ENCODE results near the gene ARPC1A.
A peak's percentile ranks its signal among the peaks of the same experiment; 100 is the strongest.

ARPC1A gene

GRCh38 chr7:99390941-99391602, 65.4 kb downstream of the ARPC1A start:
- no peak for DNase-seq (ENCODE audit: low spot score)

- no peak for DNase-seq (ENCODE audit: low spot score)
Measured at GRCh38 chr7:99392046-99392445, 66.3 kb downstream of the ARPC1A start.

- DNase-seq (ENCODE audit: low spot score) = peak; percentile 65
Measured at GRCh38 chr7:99392659-99393354, 67.1 kb downstream of the ARPC1A start.

- no peak for DNase-seq (ENCODE audit: low spot score)
Measured at GRCh38 chr7:99393355-99394187, 67.9 kb downstream of the ARPC1A start.

GRCh38 chr7:99394188-99394502, 68.4 kb downstream of the ARPC1A start:
- no peak for DNase-seq (ENCODE audit: low spot score)

GRCh38 chr7:99395616-99396327, 70.1 kb downstream of the ARPC1A start:
- no peak for DNase-seq (ENCODE audit: low spot score)

- no peak for DNase-seq (ENCODE audit: low spot score)
Measured at GRCh38 chr7:99396418-99397296, 71.0 kb downstream of the ARPC1A start.

GRCh38 chr7:99397297-99397983, 71.7 kb downstream of the ARPC1A start:
- DNase-seq (ENCODE audit: low spot score) = no peak

GRCh38 chr7:99398891-99399445, 73.3 kb downstream of the ARPC1A start:
- no peak for DNase-seq (ENCODE audit: low spot score)

GRCh38 chr7:99399597-99399996, 73.9 kb downstream of the ARPC1A start:
- DNase-seq (ENCODE audit: low spot score) = no peak

GRCh38 chr7:99402854-99403253, 77.2 kb downstream of the ARPC1A start:
- DNase-seq (ENCODE audit: low spot score) = no peak

- no peak for DNase-seq (ENCODE audit: low spot score)
Measured at GRCh38 chr7:99403764-99404163, 78.1 kb downstream of the ARPC1A start.

GRCh38 chr7:99404235-99404976, 78.7 kb downstream of the ARPC1A start:
- no peak for DNase-seq (ENCODE audit: low spot score)

- no peak for DNase-seq (ENCODE audit: low spot score)
Measured at GRCh38 chr7:99404977-99405320, 79.3 kb downstream of the ARPC1A start.

GRCh38 chr7:99406557-99406956, 80.9 kb downstream of the ARPC1A start:
- DNase-seq (ENCODE audit: low spot score) = no peak

- peak; percentile 90 for DNase-seq (ENCODE audit: low spot score)
Measured at GRCh38 chr7:99407872-99408378, 82.2 kb downstream of the ARPC1A start.

- DNase-seq (ENCODE audit: low spot score) = peak; percentile 96
Measured at GRCh38 chr7:99408379-99409191, 82.9 kb downstream of the ARPC1A start, which contains the start of the genes BUD31 and PDAP1. BUD31 (plus strand) TSS chr7:99408969; CDS start chr7:99411093, 2,124 bp downstream. PDAP1 (minus strand) TSS chr7:99408597; CDS start chr7:99408548, 49 bp downstream.

GRCh38 chr7:99409192-99409572, 83.5 kb downstream of the ARPC1A start:
- no peak for DNase-seq (ENCODE audit: low spot score)

- DNase-seq (ENCODE audit: low spot score) = no peak
Measured at GRCh38 chr7:99409806-99410205, 84.1 kb downstream of the ARPC1A start.
